HepG2 (cell line): ENCODE data around the gene AIDA. TPM values are rescaled to one million over a fixed set of nuclear protein-coding genes. Genes with fewer than 3 reads are reported as not detected.

Source experiments
- ARID5B ChIP-seq: IDR thresholded peaks from 2 replicates; pipeline ENCODE4 v1.4.0; 2020; ENCODE audit warnings: mild to moderate bottlenecking, missing genetic modification reagents
- CENPBD1 ChIP-seq: sonication (generic); formaldehyde crosslinking; IDR thresholded peaks from 2 replicates; pipeline ENCODE4 v1.8.0; 2022; ENCODE audit warnings: missing genetic modification reagents, low read depth, mild to moderate bottlenecking, borderline replicate concordance
- FOXC1 ChIP-seq: sonication (generic); formaldehyde crosslinking; IDR thresholded peaks from 2 replicates; pipeline ENCODE4 v1.8.0; 2022; ENCODE audit warnings: mild to moderate bottlenecking, missing genetic modification reagents, borderline replicate concordance
- FOXJ3 ChIP-seq: sonication (generic); formaldehyde crosslinking; IDR thresholded peaks from 2 replicates; pipeline ENCODE4 v1.4.0; 2020; ENCODE audit warnings: missing genetic modification reagents, mild to moderate bottlenecking, borderline replicate concordance
- GABPA ChIP-seq, 2 experiments: IDR thresholded peaks; 2 replicates each; pipeline ENCODE4 v1.6.1; 2011 to 2016; ENCODE audit warnings: low read depth in 2 of 2, low read length in 1 of 2, missing biosample characterization in 1 of 2, missing genetic modification characterization in 1 of 2
- GATA4 ChIP-seq: sonication (generic); IDR thresholded peaks from 2 replicates; pipeline ENCODE4 v1.6.1; 2016; ENCODE audit warnings: antibody characterized with exemption, low read depth, borderline replicate concordance
- HDAC1 ChIP-seq: sonication (generic); formaldehyde crosslinking; IDR thresholded peaks from 2 replicates; pipeline ENCODE4 v1.5.1; 2020; ENCODE audit warnings: mild to moderate bottlenecking, missing genetic modification reagents
- MAFG ChIP-seq: sonication (generic); formaldehyde crosslinking; IDR thresholded peaks from 2 replicates; pipeline ENCODE4 v1.5.1; 2020; ENCODE audit warnings: mild to moderate bottlenecking, missing genetic modification reagents
- MIXL1 ChIP-seq: IDR thresholded peaks from 2 replicates; pipeline ENCODE4 v1.6.1; 2016
- MYC ChIP-seq: sonication (generic); formaldehyde crosslinking; IDR thresholded peaks from 2 replicates; pipeline ENCODE4 v1.9.0; 2021; ENCODE audit warnings: missing genetic modification reagents, borderline replicate concordance
- POLR2AphosphoS2 ChIP-seq: IDR thresholded peaks from 2 replicates; pipeline ENCODE4 v1.6.1; 2011; ENCODE audit warnings: low read depth, low read length, improper control_type of control experiment
- RFX3 ChIP-seq: IDR thresholded peaks from 2 replicates; pipeline ENCODE4 v1.6.1; 2016; ENCODE audit warnings: missing biosample characterization, missing genetic modification reagents
- SKI ChIP-seq: fragments of 450-650 bp; IDR thresholded peaks from one replicate; pipeline ENCODE4 v1.6.1; 2018; ENCODE audit warnings: mild to moderate bottlenecking; ENCODE audit not compliant: partially characterized antibody
- SP140L ChIP-seq: sonication (generic); formaldehyde crosslinking; IDR thresholded peaks from 2 replicates; pipeline ENCODE4 v1.4.0; 2020; ENCODE audit warnings: missing genetic modification reagents, borderline replicate concordance
- SP5 ChIP-seq: IDR thresholded peaks from 2 replicates; pipeline ENCODE4 v1.6.1; 2016; ENCODE audit warnings: low read depth, borderline replicate concordance
- TBX2 ChIP-seq: sonication (generic); formaldehyde crosslinking; IDR thresholded peaks from 2 replicates; pipeline ENCODE4 v1.5.0; 2020; ENCODE audit warnings: missing genetic modification reagents, mild to moderate bottlenecking, borderline replicate concordance
- TBX3 ChIP-seq: fragments of 450-650 bp; IDR thresholded peaks from 2 replicates; pipeline ENCODE4 v1.6.1; 2017; ENCODE audit warnings: antibody characterized with exemption, mild to moderate bottlenecking, inconsistent platforms, borderline replicate concordance
- TP53 ChIP-seq: sonication (generic); formaldehyde crosslinking; conservative IDR thresholded peaks from 2 replicates; pipeline ENCODE4 v1.4.0; 2020; ENCODE audit warnings: missing genetic modification reagents
- ZBTB8A ChIP-seq: sonication (generic); formaldehyde crosslinking; IDR thresholded peaks from 2 replicates; pipeline ENCODE4 v1.4.0; 2020; ENCODE audit warnings: mild to moderate bottlenecking, low read depth, missing genetic modification reagents, borderline replicate concordance
- ZNF3 ChIP-seq: IDR thresholded peaks from 2 replicates; pipeline ENCODE4 v1.7.0; 2017; ENCODE audit warnings: inconsistent platforms
- ZNF431 ChIP-seq: sonication (generic); formaldehyde crosslinking; IDR thresholded peaks from 2 replicates; pipeline ENCODE4 v1.9.0; 2022; ENCODE audit warnings: missing genetic modification reagents, low read depth, mild to moderate bottlenecking, borderline replicate concordance
- ZNF788 ChIP-seq: sonication (generic); formaldehyde crosslinking; IDR thresholded peaks from 2 replicates; pipeline ENCODE4 v1.5.0; 2020; ENCODE audit warnings: mild to moderate bottlenecking, missing genetic modification reagents, borderline replicate concordance
- ZNF878 ChIP-seq: sonication (generic); formaldehyde crosslinking; IDR thresholded peaks from 2 replicates; pipeline ENCODE4 v1.8.1; 2023; ENCODE audit warnings: mild to moderate bottlenecking, missing genetic modification reagents, moderate library complexity
- polyA plus RNA-seq, 8 experiments: library from polyadenylated mRNA; depleted of rRNA in 3 of 8; stranded (reverse) in 7 of 8; unstranded in 1 of 8; fragments of >200 nt; fragmentation: Illumina TruSeq in 4 of 8; extraction: Trizol in 4 of 8; gene quantifications; 2 replicates each; pipeline versions ENCODE4 v1.2.1 to v1.2.3, GENCODE V29; 2011 to 2016; ENCODE audit warnings: low read depth in 4 of 8, missing spikeins in 1 of 8, mixed read lengths in 1 of 8; ENCODE audit not compliant: insufficient read depth in 1 of 8
- total RNA-seq, 5 experiments: library from RNA; depleted of rRNA; stranded (reverse); fragments of >200 nt; fragmentation: Illumina TruSeq; extraction: Trizol; gene quantifications; 2 replicates each; pipeline ENCODE4 v1.2.3, GENCODE V29; 2016; ENCODE audit warnings: low read depth in 1 of 5

Gene AIDA
- total and polyA plus RNA-seq, 2 of the 13 experiments (the other 11 are each of a cell fraction or from before 2014, with no cell fraction given) = 17.5 to 35.4 TPM

GRCh38 chr1:222643938-222644635 is 68.2 kb downstream of the AIDA start (continued):
- TF ChIP-seq CENPBD1 (no peak), ZNF788 (CRISPR knock-in tag) (peak; percentile 91; the same call in 1 of the 2 replicates), TP53 (0 out of 2 replicates have a peak, but pooled peaks have one; percentile 38), TBX3 (no peak), ARID5B (CRISPR knock-in tag) (0 out of 2 replicates have a peak, but pooled peaks have one; percentile 41), GATA4 (peak; percentile 44; the same call in 1 of the 2 replicates), SP5 (peak; percentile 84; the same call in 1 of the 2 replicates), SP140L (CRISPR knock-in tag) (no peak), RFX3 (CRISPR knock-in tag) (no peak), MAFG (no peak), ZBTB8A (CRISPR knock-in tag) (0 out of 2 replicates have a peak, but pooled peaks have one; percentile 35), ZNF431 (CRISPR knock-in tag) (no peak), GABPA (IDR thresholded peaks at IDR 0.05; ENCODE audit: low read depth, low read length) (peak; percentile 50), GABPA (CRISPR knock-in tag; IDR thresholded peaks at IDR 0.05; ENCODE audit: low read depth) (peak; percentile 91), POLR2AphosphoS2 (peak; percentile 53; the same call in 1 of the 2 replicates), HDAC1 (CRISPR knock-in tag) (peak; percentile 93), ZNF3 (CRISPR knock-in tag) (no peak), TBX2 (CRISPR knock-in tag) (peak; percentile 83), ZNF878 (CRISPR knock-in tag) (peak; percentile 74), MYC (peak; percentile 82; the same call in 1 of the 2 replicates), FOXC1 (CRISPR knock-in tag) (peak; percentile 51; the same call in 1 of the 2 replicates), SKI (no peak), MIXL1 (no peak; the same call in 1 of the 2 replicates), FOXJ3 (CRISPR knock-in tag) (peak; percentile 60; the same call in 1 of the 2 replicates)
